ENCODE measurements around the gene KRTAP1-1. TPM values are rescaled to one million over a fixed set of nuclear protein-coding genes. Genes with fewer than 3 reads are reported as not detected.
"Not testable (repeated sequence)": the region's sequence is repeated elsewhere in the genome, so short reads cannot be mapped to it uniquely, and the experiment has no call there.

KRTAP1-1 gene
- not detected in 2 replicates for polyA plus RNA-seq (2014; cell fraction: cytosol; rRNA removed)
- not detected in 2 replicates for polyA plus RNA-seq (2014; cell fraction: nucleus; rRNA removed)

- DNase-seq (ENCODE audit: low spot score), result not testable (repeated sequence)
Measured at GRCh38 chr17:41040783-41041571, at the start of gene KRTAP1-1. Gene KRTAP1-1, minus strand, starts transcription at chr17:41041450. Its CDS starts 53 bp downstream, at chr17:41041397.

GRCh38 chr17:41088760-41089352, 47.6 kb upstream of the KRTAP1-1 start:
- DNase-seq (ENCODE audit: low spot score), result not testable (repeated sequence)

GRCh38 chr17:41084100-41084856, 43.0 kb upstream of the KRTAP1-1 start, which contains the start of gene KRTAP4-7:
Gene KRTAP4-7, plus strand, starts transcription at chr17:41084150. Its CDS starts 57 bp downstream, at chr17:41084207.
- not testable (repeated sequence) for DNase-seq (ENCODE audit: low spot score)

GRCh38 chr17:41083427-41083826, 42.2 kb upstream of the KRTAP1-1 start:
- not testable (repeated sequence) for DNase-seq (ENCODE audit: low spot score)

GRCh38 chr17:41082626-41083025, 41.4 kb upstream of the KRTAP1-1 start:
- no peak for DNase-seq (ENCODE audit: low spot score)

- no peak for DNase-seq (ENCODE audit: low spot score)
Measured at GRCh38 chr17:41076788-41077187, 35.5 kb upstream of the KRTAP1-1 start.

GRCh38 chr17:41073676-41074075, 32.4 kb upstream of the KRTAP1-1 start:
- no peak for DNase-seq (ENCODE audit: low spot score)

GRCh38 chr17:41071606-41072360, 30.5 kb upstream of the KRTAP1-1 start:
- no peak for DNase-seq (ENCODE audit: low spot score)

GRCh38 chr17:41069031-41069430, 27.8 kb upstream of the KRTAP1-1 start:
- DNase-seq (ENCODE audit: low spot score), result no peak

GRCh38 chr17:41067281-41067680, 26.0 kb upstream of the KRTAP1-1 start:
- no peak for DNase-seq (ENCODE audit: low spot score)

- DNase-seq (ENCODE audit: low spot score), result no peak
Measured at GRCh38 chr17:41065829-41066624, 24.8 kb upstream of the KRTAP1-1 start, which contains the start of gene KRTAP2-4. Gene KRTAP2-4, minus strand, starts transcription at chr17:41065879. Its CDS starts 34 bp downstream, at chr17:41065845.

- not testable (repeated sequence) for DNase-seq (ENCODE audit: low spot score)
Measured at GRCh38 chr17:41065016-41065689, 23.9 kb upstream of the KRTAP1-1 start.

GRCh38 chr17:41064301-41064700, 23.1 kb upstream of the KRTAP1-1 start:
- no peak for DNase-seq (ENCODE audit: low spot score)

GRCh38 chr17:41063449-41063848, 22.2 kb upstream of the KRTAP1-1 start:
- DNase-seq (ENCODE audit: low spot score), result no peak

GRCh38 chr17:41061964-41062363, 20.7 kb upstream of the KRTAP1-1 start:
- DNase-seq (ENCODE audit: low spot score), result no peak

- no peak for DNase-seq (ENCODE audit: low spot score)
Measured at GRCh38 chr17:41060052-41060604, 18.9 kb upstream of the KRTAP1-1 start, which contains the start of gene KRTAP2-3. Gene KRTAP2-3, minus strand, starts transcription at chr17:41060114. Its CDS starts 64 bp downstream, at chr17:41060050.

GRCh38 chr17:41059276-41060051, 18.2 kb upstream of the KRTAP1-1 start:
- not testable (repeated sequence) for DNase-seq (ENCODE audit: low spot score)

- DNase-seq (ENCODE audit: low spot score), result no peak
Measured at GRCh38 chr17:41058741-41059140, 17.5 kb upstream of the KRTAP1-1 start.

Measured in SK-N-DZ (cell line).